Central memory CD8-positive, alpha-beta T cell (primary cell): Measurements from ENCODE around the gene ABHD16B.

ENCODE experiments used
- ATAC-seq: fragments of 150-1000 bp; cut with Tn5 transposase; replicated peaks from 2 replicates; pipeline ENCODE4 v1.10.0; 2022; ENCODE audit warnings: mild to moderate bottlenecking, moderate FRiP score, moderate number of reproducible peaks; ENCODE audit not compliant: poor library complexity, severe bottlenecking; ENCODE audit errors: extremely low read depth
- DNase-seq, 2 donors: peaks; one replicate each; pipeline ENCODE4 v3.0.0; 2021; ENCODE audit warnings: low spot score in 2 of 2
- H3K27ac Mint-ChIP-seq: one replicate; pipeline ENCODE4 v1.8.0; 2022; ENCODE audit warnings: low read depth, mild to moderate bottlenecking, moderate library complexity, mixed read lengths
- H3K27me3 Mint-ChIP-seq: one replicate; pipeline ENCODE4 v1.8.0; 2022; ENCODE audit warnings: mixed read lengths
- H3K36me3 Mint-ChIP-seq: one replicate; pipeline ENCODE4 v1.8.0; 2022; ENCODE audit warnings: mild to moderate bottlenecking, moderate library complexity, mixed read lengths; ENCODE audit not compliant: insufficient read depth
- H3K4me1 Mint-ChIP-seq: one replicate; pipeline ENCODE4 v1.8.0; 2022; ENCODE audit warnings: mixed read lengths
- H3K4me3 Mint-ChIP-seq: one replicate; pipeline ENCODE4 v1.8.0; 2022; ENCODE audit warnings: mild to moderate bottlenecking, moderate library complexity, mixed read lengths
- H3K9me3 Mint-ChIP-seq: one replicate; pipeline ENCODE4 v1.8.0; 2022; ENCODE audit warnings: mixed read lengths

ABHD16B gene

GRCh38 chr20:63903796-63904561 is 42.7 kb downstream of the ABHD16B start:
- Mint-ChIP-seq H3K4me3 (no peak overlapping the region), H3K9me3 (no peaks in the 10 kb centered on the region), H3K27ac (peak overlapping the region; percentile 99), H3K27me3 (no peaks in the 10 kb centered on the region), H3K4me1 (peaks cover 34% of the 10 kb centered on the region), H3K36me3 (peaks cover 13% of the 10 kb centered on the region)
- DNase-seq (no peak), ATAC-seq (no peak)

- Mint-ChIP-seq H3K4me1 (peaks cover 42% of the 10 kb centered on the region), H3K9me3 (no peaks in the 10 kb centered on the region), H3K27ac (peak overlapping the region; percentile 13), H3K36me3 (peaks cover 8% of the 10 kb centered on the region), H3K4me3 (no peak overlapping the region), H3K27me3 (no peaks in the 10 kb centered on the region)
- ATAC-seq (no peak), DNase-seq (no peak)
Observed at GRCh38 chr20:63908008-63908682, 46.8 kb downstream of the ABHD16B start.

- no peak overlapping the region for H3K4me3 Mint-ChIP-seq
- no peak for ATAC-seq
Observed at GRCh38 chr20:63911176-63911575, 49.9 kb downstream of the ABHD16B start.

More at GRCh38 chr20:63911176-63911575, 49.9 kb downstream of the ABHD16B start:
- Mint-ChIP-seq H3K27ac (peak overlapping the region; percentile 64), H3K36me3 (peaks cover 5% of the 10 kb centered on the region), H3K27me3 (no peaks in the 10 kb centered on the region), H3K4me1 (peaks cover 44% of the 10 kb centered on the region), H3K9me3 (no peaks in the 10 kb centered on the region)
- no peak for DNase-seq
